Tongue (tissue), 2 donors: ENCODE data around the gene PRELID2. TPM values are rescaled to one million over a fixed set of nuclear protein-coding genes. Genes with fewer than 3 reads are reported as not detected.
"Not testable (repeated sequence)": the region's sequence is repeated elsewhere in the genome, so short reads cannot be mapped to it uniquely, and the experiment has no call there.

Experiments used
- DNase-seq: peaks from one replicate; pipeline ENCODE4 v3.0.0-alpha.2; 2015
- total RNA-seq: library from RNA; depleted of rRNA; stranded (reverse); fragments of >200 nt; gene quantifications from one replicate; pipeline ENCODE4 v1.2.3, GENCODE V29; 2014

PRELID2 gene
- total RNA-seq: 38.0 TPM

- peak; percentile 96 for DNase-seq
These were observed at the start of gene PRELID2 for GRCh38 chr5:145834917-145835847. PRELID2 (minus strand) TSS chr5:145835342; CDS start chr5:145835251, 91 bp downstream.

- no peak for DNase-seq
These were observed 39.6 kb upstream of the PRELID2 start for GRCh38 chr5:145874765-145875164.

GRCh38 chr5:145872914-145873313, 37.8 kb upstream of the PRELID2 start, which contains the start of gene GRXCR2:
GRXCR2 (minus strand) TSS chr5:145873014; CDS start chr5:145872968, 46 bp downstream.
- DNase-seq: no peak

- DNase-seq: no peak
These were observed 37.3 kb upstream of the PRELID2 start for GRCh38 chr5:145872486-145872885.

GRCh38 chr5:145869753-145870152, 34.6 kb upstream of the PRELID2 start:
- no peak for DNase-seq

GRCh38 chr5:145867806-145868205, 32.7 kb upstream of the PRELID2 start:
- no peak for DNase-seq

- DNase-seq: not testable (repeated sequence)
These were observed 29.3 kb upstream of the PRELID2 start for GRCh38 chr5:145864432-145864831.

GRCh38 chr5:145863003-145863402, 27.9 kb upstream of the PRELID2 start:
- DNase-seq: no peak

GRCh38 chr5:145859897-145860296, 24.8 kb upstream of the PRELID2 start:
- DNase-seq: no peak

GRCh38 chr5:145859453-145859852, 24.3 kb upstream of the PRELID2 start:
- DNase-seq: no peak

- no peak for DNase-seq
These were observed 23.8 kb upstream of the PRELID2 start for GRCh38 chr5:145858959-145859358.

- peak; percentile 69 for DNase-seq
These were observed 21.2 kb upstream of the PRELID2 start for GRCh38 chr5:145856285-145856818.

GRCh38 chr5:145855763-145856267, 20.7 kb upstream of the PRELID2 start:
- DNase-seq: no peak

GRCh38 chr5:145854651-145855258, 19.6 kb upstream of the PRELID2 start:
- peak; percentile 21 for DNase-seq

- no peak for DNase-seq
These were observed 18.7 kb upstream of the PRELID2 start for GRCh38 chr5:145853781-145854376.

- no peak for DNase-seq
These were observed 17.8 kb upstream of the PRELID2 start for GRCh38 chr5:145852990-145853389.

GRCh38 chr5:145848854-145849253, 13.7 kb upstream of the PRELID2 start:
- no peak for DNase-seq

GRCh38 chr5:145847499-145848497, 12.7 kb upstream of the PRELID2 start:
- DNase-seq: no peak

GRCh38 chr5:145846081-145846480, 10.9 kb upstream of the PRELID2 start:
- DNase-seq: no peak

GRCh38 chr5:145841299-145841698, 6.2 kb upstream of the PRELID2 start:
- no peak for DNase-seq

- DNase-seq: no peak
These were observed 5.5 kb upstream of the PRELID2 start for GRCh38 chr5:145840458-145841132.
